SK-N-SH treated with all-trans-retinoic acid at 6 μM for 48 hours (cell line): ENCODE data around the gene SARS2.

Experiments
- ATAC-seq: fragments of 200-7000 bp; cut with Tn5 transposase; 3 replicates; pipeline ENCODE4 v1.9.1; 2020; ENCODE audit warnings: mild to moderate bottlenecking, moderate library complexity
- CSDC2 ChIP-seq: fragments of 250-450 bp; sonication (Bioruptor Pico); IDR thresholded peaks from 2 replicates; pipeline ENCODE4 v1.5.0; 2020; ENCODE audit warnings: mild to moderate bottlenecking, moderate library complexity
- ESRRG ChIP-seq: fragments of 250-450 bp; sonication (Bioruptor Pico); IDR thresholded peaks from 2 replicates; pipeline ENCODE4 v1.6.1; 2021; ENCODE audit warnings: mild to moderate bottlenecking
- GLIS3 ChIP-seq: fragments of 250-450 bp; sonication (Bioruptor Pico); IDR thresholded peaks from 2 replicates; pipeline ENCODE4 v1.5.0; 2020; ENCODE audit warnings: mild to moderate bottlenecking, moderate library complexity
- ISL1 ChIP-seq: fragments of 250-450 bp; sonication (Bioruptor Pico); IDR thresholded peaks from 2 replicates; pipeline ENCODE4 v2.1.2; 2022; ENCODE audit warnings: mild to moderate bottlenecking, moderate library complexity
- OSR1 ChIP-seq: fragments of 250-450 bp; sonication (Bioruptor Pico); IDR thresholded peaks from 2 replicates; pipeline ENCODE4 v1.8.0; 2022; ENCODE audit warnings: moderate library complexity, mild to moderate bottlenecking, inconsistent platforms
- TCF4 ChIP-seq: fragments of 250-450 bp; sonication (Bioruptor Pico); IDR thresholded peaks from 2 replicates; pipeline ENCODE4 v1.8.0; 2021; ENCODE audit warnings: mild to moderate bottlenecking, moderate library complexity, borderline replicate concordance
- ZC3H10 ChIP-seq: fragments of 250-450 bp; sonication (Bioruptor Pico); IDR thresholded peaks from 2 replicates; pipeline ENCODE4 v1.5.1; 2021; ENCODE audit warnings: mild to moderate bottlenecking, moderate library complexity
- ZFP3 ChIP-seq: fragments of 250-450 bp; sonication (Bioruptor Pico); IDR thresholded peaks from 2 replicates; pipeline ENCODE4 v1.5.0; 2020; ENCODE audit warnings: mild to moderate bottlenecking, moderate library complexity
- ZFP30 ChIP-seq: fragments of 450-650 bp; formaldehyde crosslinking; IDR thresholded peaks from 2 replicates; pipeline ENCODE4 v1.5.0; 2022; ENCODE audit warnings: mild to moderate bottlenecking, moderate library complexity
- ZNF565 ChIP-seq: fragments of 450-650 bp; formaldehyde crosslinking; conservative IDR thresholded peaks from 2 replicates; pipeline ENCODE4 v1.5.0; 2020; ENCODE audit warnings: low read depth, mild to moderate bottlenecking, moderate library complexity
- ZNF70 ChIP-seq: fragments of 450-650 bp; formaldehyde crosslinking; IDR thresholded peaks from 2 replicates; pipeline ENCODE4 v1.5.0; 2020; ENCODE audit warnings: mild to moderate bottlenecking, moderate library complexity
- ZNF8 ChIP-seq: fragments of 450-650 bp; formaldehyde crosslinking; IDR thresholded peaks from 2 replicates; pipeline ENCODE4 v1.5.0; 2020; ENCODE audit warnings: mild to moderate bottlenecking, moderate library complexity
- TF ChIP-seq, protein P1 (sequence below): fragments of 250-450 bp; sonication (Bioruptor Pico); IDR thresholded peaks from 2 replicates; pipeline ENCODE4 v1.8.0; 2021; ENCODE audit warnings: low read depth, mild to moderate bottlenecking, moderate library complexity, borderline replicate concordance
- TF ChIP-seq, protein P2 (sequence below): fragments of 250-450 bp; sonication (Bioruptor Pico); IDR thresholded peaks from 2 replicates; pipeline ENCODE4 v1.5.1; 2021; ENCODE audit warnings: mild to moderate bottlenecking, moderate library complexity
- TF ChIP-seq, protein P3 (sequence below): fragments of 250-450 bp; sonication (Bioruptor Pico); IDR thresholded peaks from 2 replicates; pipeline ENCODE4 v1.5.1; 2020; ENCODE audit warnings: low read depth, mild to moderate bottlenecking, moderate library complexity
- TF ChIP-seq, protein P4 (sequence below): fragments of 250-450 bp; sonication (Bioruptor Pico); IDR thresholded peaks from 2 replicates; pipeline ENCODE4 v1.5.0; 2020; ENCODE audit warnings: mild to moderate bottlenecking, moderate library complexity

Gene SARS2

DNA sequence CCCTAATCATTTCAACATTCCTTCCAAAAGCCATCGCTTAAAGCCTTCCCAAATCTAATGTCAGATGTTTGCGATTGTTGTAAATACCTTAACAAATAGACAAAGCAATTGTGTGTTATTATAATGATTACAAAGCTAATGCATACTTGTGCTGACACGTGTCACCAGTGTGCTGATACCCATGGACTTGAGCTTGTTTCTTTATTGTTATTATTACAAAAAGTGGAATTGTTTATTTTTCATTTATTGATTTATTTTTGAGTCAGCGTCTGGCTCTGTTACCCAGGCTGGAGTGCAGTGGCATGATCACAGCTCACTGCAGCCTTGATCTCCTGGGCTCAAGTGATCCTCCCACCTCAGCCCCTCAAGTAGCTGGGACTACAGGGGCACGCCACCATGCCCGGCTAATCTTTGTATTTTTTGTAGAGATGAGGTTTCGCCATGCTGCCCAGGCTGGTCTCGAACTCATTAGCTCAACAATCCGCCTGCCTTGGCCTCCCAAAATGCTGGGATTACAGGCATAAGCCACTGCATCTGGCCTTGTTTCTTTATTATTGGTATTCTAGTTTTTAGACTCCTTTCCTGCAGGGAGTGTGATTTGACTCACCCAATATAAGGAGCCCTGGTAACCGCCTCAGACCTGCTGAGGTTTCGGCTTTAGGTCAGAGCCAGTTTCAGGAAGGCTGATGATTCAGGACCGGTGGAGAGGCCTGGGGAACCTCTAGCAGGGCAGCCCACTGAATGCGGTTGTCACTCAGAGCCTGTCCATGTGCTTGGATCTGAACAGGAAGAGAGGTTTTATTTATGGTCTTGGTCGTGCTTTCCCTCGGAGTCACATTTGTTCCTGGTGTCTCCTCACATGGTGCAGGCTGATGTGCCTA is 47.1 kb upstream of the SARS2 start:
- no peak for ATAC-seq
- TF ChIP-seq ZFP30 (CRISPR knock-in tag): no peak
- no peak for TF ChIP-seq ZNF70
- no peak for TF ChIP-seq ZNF8 (CRISPR knock-in tag)
- TF ChIP-seq, protein P1, sequence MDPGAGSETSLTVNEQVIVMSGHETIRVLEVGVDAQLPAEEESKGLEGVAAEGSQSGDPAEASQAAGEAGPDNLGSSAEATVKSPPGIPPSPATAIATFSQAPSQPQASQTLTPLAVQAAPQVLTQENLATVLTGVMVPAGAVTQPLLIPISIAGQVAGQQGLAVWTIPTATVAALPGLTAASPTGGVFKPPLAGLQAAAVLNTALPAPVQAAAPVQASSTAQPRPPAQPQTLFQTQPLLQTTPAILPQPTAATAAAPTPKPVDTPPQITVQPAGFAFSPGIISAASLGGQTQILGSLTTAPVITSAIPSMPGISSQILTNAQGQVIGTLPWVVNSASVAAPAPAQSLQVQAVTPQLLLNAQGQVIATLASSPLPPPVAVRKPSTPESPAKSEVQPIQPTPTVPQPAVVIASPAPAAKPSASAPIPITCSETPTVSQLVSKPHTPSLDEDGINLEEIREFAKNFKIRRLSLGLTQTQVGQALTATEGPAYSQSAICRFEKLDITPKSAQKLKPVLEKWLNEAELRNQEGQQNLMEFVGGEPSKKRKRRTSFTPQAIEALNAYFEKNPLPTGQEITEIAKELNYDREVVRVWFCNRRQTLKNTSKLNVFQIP (CRISPR knock-in tag): no peak
- no peak for TF ChIP-seq ZFP3 (CRISPR knock-in tag)
- no peak for TF ChIP-seq CSDC2 (CRISPR knock-in tag)
- TF ChIP-seq ISL1 (CRISPR knock-in tag): no peak
- TF ChIP-seq TCF4 (CRISPR knock-in tag): no peak
- TF ChIP-seq, protein P2, sequence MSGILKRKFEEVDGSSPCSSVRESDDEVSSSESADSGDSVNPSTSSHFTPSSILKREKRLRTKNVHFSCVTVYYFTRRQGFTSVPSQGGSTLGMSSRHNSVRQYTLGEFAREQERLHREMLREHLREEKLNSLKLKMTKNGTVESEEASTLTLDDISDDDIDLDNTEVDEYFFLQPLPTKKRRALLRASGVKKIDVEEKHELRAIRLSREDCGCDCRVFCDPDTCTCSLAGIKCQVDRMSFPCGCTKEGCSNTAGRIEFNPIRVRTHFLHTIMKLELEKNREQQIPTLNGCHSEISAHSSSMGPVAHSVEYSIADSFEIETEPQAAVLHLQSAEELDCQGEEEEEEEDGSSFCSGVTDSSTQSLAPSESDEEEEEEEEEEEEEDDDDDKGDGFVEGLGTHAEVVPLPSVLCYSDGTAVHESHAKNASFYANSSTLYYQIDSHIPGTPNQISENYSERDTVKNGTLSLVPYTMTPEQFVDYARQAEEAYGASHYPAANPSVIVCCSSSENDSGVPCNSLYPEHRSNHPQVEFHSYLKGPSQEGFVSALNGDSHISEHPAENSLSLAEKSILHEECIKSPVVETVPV (CRISPR knock-in tag): no peak
- TF ChIP-seq, protein P3, sequence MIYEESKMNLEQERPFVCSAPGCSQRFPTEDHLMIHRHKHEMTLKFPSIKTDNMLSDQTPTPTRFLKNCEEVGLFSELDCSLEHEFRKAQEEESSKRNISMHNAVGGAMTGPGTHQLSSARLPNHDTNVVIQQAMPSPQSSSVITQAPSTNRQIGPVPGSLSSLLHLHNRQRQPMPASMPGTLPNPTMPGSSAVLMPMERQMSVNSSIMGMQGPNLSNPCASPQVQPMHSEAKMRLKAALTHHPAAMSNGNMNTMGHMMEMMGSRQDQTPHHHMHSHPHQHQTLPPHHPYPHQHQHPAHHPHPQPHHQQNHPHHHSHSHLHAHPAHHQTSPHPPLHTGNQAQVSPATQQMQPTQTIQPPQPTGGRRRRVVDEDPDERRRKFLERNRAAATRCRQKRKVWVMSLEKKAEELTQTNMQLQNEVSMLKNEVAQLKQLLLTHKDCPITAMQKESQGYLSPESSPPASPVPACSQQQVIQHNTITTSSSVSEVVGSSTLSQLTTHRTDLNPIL (CRISPR knock-in tag): no peak

DNA sequence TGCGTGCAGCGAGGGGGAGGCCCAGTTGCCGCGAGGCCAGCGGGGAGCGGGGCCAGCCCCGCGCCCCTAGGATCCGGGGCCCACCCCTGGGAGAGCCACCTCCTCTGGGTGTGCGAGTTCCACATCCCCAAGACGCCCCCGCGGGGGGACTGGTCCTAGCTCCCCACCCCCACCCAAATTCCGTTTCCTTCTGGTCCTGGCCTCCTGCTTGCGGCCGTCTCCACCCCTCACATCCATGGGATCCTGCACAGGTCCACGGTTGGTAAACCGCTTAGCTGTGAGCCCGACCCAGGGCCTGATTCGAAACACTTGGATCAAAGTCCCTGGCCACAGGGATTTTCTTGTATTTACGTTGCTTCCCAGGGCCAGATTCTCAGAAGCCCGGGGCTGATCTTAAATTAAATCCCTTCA is 45.3 kb upstream of the SARS2 start:
- peak; percentile 62 for ATAC-seq
- TF ChIP-seq ESRRG: no peak
- TF ChIP-seq, protein P4, sequence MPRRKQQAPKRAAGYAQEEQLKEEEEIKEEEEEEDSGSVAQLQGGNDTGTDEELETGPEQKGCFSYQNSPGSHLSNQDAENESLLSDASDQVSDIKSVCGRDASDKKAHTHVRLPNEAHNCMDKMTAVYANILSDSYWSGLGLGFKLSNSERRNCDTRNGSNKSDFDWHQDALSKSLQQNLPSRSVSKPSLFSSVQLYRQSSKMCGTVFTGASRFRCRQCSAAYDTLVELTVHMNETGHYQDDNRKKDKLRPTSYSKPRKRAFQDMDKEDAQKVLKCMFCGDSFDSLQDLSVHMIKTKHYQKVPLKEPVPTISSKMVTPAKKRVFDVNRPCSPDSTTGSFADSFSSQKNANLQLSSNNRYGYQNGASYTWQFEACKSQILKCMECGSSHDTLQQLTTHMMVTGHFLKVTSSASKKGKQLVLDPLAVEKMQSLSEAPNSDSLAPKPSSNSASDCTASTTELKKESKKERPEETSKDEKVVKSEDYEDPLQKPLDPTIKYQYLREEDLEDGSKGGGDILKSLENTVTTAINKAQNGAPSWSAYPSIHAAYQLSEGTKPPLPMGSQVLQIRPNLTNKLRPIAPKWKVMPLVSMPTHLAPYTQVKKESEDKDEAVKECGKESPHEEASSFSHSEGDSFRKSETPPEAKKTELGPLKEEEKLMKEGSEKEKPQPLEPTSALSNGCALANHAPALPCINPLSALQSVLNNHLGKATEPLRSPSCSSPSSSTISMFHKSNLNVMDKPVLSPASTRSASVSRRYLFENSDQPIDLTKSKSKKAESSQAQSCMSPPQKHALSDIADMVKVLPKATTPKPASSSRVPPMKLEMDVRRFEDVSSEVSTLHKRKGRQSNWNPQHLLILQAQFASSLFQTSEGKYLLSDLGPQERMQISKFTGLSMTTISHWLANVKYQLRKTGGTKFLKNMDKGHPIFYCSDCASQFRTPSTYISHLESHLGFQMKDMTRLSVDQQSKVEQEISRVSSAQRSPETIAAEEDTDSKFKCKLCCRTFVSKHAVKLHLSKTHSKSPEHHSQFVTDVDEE: no peak
- no peak for TF ChIP-seq GLIS3 (CRISPR knock-in tag)
- no peak for TF ChIP-seq TCF4 (CRISPR knock-in tag)
- no peak for TF ChIP-seq CSDC2 (CRISPR knock-in tag)
- TF ChIP-seq ZFP3 (CRISPR knock-in tag): no peak
- TF ChIP-seq ZNF565 (CRISPR knock-in tag): no peak
- TF ChIP-seq OSR1 (CRISPR knock-in tag): no peak
- no peak for TF ChIP-seq ZNF70
- no peak for TF ChIP-seq ISL1 (CRISPR knock-in tag)
- TF ChIP-seq, protein P2 (CRISPR knock-in tag): no peak
- no peak for TF ChIP-seq ZC3H10 (CRISPR knock-in tag)
- TF ChIP-seq ZFP30 (CRISPR knock-in tag): no peak

DNA sequence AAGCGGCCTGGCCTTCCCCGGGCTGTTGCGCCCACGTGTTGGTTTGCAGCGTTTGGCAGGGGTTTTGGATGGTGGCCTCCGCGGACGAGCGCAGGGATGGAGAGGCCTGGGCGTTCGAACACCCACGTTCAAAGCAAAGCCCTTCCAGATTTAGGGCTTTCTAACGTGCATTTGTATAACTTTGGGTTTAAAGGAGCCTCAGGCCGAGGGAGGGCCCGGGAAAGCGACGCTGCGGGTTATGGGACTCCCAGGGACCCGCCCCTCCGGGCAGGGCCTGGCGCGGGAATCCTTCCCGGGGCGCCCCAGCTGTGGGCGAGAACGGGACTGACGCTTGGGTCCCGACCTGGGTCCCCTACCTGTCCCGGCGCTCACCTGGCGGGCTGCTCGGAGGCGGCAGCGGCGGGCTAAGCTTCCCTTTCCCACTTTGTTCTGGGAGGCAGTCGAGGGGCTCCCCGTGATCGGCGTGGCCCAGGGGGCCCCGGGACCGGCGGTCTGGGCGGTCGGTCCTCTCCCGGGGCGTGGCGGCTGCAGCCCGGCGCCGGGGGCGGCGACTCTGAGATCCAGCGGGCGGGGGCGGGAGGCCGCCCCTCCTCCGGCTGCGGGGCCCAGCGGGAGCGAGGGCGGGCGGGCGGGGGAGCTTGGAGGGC is 44.8 kb upstream of the SARS2 start, which contains the start of gene FBXO17:
Gene FBXO17, minus strand, starts transcription at position 529 of the 647 bp plus-strand sequence. CDS start 25,423 bp downstream, outside the sequence.
- TF ChIP-seq ZFP3 (CRISPR knock-in tag) (0 out of 2 replicates have a peak, but pooled peaks have one; percentile 20), ZNF8 (CRISPR knock-in tag) (no peak)
- ATAC-seq: peak; percentile 88
